Measurements from ENCODE around the gene SMTNL2. TPM values are rescaled to one million over a fixed set of nuclear protein-coding genes. Genes with fewer than 3 reads are reported as not detected.
A peak's percentile ranks its signal among the peaks of the same experiment; 100 is the strongest.

The SMTNL2 gene
- total RNA-seq: 64.8 to 68.2 TPM (median 65.7 TPM) in 3 replicates

DNA sequence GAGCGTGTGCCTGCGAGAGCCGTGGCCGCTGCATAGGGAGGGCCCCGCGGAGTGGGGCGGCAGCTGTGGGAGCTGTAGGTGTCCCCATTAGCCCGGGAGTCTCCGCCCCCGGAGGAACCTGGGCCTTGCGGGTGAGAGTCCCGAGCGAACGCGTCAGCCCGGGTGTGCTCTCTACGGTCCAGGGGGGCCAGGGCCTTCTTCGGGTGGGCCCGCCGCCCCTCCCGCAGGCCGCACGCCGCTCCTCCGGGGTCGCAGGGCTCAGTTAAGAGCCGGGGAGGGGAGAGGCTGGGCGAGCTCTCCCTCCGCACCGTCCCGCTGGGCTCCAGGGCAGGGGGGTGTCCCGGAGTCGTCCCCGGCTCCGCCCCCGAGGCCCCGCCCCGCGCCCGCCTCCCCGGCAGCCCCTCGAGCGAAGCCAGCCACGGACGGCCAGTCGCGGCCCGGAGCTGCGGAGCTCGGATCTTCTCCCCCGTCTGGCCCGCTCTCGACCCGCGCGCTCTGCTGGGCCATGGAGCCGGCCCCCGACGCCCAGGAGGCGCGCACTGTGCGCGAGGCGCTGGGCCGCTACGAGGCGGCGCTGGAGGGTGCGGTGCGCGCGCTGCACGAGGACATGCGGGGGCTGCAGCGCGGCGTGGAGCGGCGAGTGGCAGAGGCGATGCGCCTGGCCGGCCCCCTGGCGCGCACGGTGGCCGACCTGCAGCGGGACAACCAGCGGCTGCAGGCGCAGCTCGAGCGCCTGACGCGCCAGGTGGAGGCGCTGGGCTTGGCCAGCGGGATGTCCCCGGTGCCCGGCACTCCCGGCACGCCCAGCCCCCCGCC lies at the start of gene SMTNL2:
SMTNL2 (plus strand) TSS at position 429 of the 816 bp plus-strand sequence; CDS start at position 506, 77 bp downstream.
- Mint-ChIP-seq H3K27ac (peak within 1 kb of the TSS; percentile 98), H3K4me3 (peak within 1 kb of the TSS; percentile 90), H3K4me1 (peaks cover 84% of the 10 kb centered on the region), H3K9me3 (no peaks in the 10 kb centered on the region), H3K36me3 (no peaks in the 10 kb centered on the region), H3K27me3 (ENCODE audit: low read depth) (no peaks in the 10 kb centered on the region)
- TF ChIP-seq, protein P1, sequence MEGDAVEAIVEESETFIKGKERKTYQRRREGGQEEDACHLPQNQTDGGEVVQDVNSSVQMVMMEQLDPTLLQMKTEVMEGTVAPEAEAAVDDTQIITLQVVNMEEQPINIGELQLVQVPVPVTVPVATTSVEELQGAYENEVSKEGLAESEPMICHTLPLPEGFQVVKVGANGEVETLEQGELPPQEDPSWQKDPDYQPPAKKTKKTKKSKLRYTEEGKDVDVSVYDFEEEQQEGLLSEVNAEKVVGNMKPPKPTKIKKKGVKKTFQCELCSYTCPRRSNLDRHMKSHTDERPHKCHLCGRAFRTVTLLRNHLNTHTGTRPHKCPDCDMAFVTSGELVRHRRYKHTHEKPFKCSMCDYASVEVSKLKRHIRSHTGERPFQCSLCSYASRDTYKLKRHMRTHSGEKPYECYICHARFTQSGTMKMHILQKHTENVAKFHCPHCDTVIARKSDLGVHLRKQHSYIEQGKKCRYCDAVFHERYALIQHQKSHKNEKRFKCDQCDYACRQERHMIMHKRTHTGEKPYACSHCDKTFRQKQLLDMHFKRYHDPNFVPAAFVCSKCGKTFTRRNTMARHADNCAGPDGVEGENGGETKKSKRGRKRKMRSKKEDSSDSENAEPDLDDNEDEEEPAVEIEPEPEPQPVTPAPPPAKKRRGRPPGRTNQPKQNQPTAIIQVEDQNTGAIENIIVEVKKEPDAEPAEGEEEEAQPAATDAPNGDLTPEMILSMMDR (IDR thresholded peaks at IDR 0.05; ENCODE audit: unreplicated experiment): peak; percentile 7
- DNase-seq (ENCODE audit: low spot score in 2 of 2, unreplicated experiment in 2 of 2): peak; percentile 71 to 79

DNA sequence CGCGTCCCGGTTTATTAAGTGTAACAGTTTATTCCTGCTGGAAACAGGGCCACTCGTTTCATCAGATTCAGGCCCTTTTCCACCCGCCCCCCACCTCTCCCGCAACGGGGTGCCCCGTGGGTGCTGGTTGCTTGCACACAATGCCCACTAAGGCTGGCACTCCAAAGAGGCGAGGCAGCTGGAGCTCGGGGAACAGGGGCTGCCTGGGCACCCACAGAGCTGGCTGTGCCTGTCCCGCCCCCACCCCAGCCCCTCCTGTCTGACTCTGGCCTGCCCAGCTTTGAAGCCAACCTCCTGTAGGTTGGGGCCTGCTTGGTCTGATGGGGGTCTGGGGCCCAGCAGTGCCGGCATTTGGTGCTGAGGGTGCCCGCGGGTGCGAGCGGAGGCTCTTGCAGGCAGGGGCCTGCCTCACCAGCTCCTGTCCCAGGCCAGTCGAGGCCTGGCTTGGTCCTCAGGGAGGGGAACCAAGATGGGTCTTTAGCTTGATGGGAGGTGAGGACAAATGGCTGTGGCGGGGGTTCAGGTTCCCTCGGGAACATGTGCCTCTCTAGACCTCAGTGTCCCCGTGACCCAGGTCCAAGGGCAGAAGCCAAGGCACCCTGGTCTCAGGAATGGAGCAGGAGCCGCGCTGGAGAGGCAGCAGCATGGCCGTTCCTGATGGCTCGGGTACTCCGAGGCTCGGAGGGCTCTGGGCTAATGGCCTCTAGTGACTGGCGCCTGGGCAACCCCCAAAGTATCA lies 49.2 kb upstream of the SMTNL2 start:
- no peak for DNase-seq (ENCODE audit: low spot score in 2 of 2, unreplicated experiment in 2 of 2)
- H3K9me3 Mint-ChIP-seq: no peaks in the 10 kb centered on the region
- H3K27me3 Mint-ChIP-seq (ENCODE audit: low read depth): no peaks in the 10 kb centered on the region
- H3K4me1 Mint-ChIP-seq: peaks cover 10% of the 10 kb centered on the region
- H3K36me3 Mint-ChIP-seq: peaks cover 4% of the 10 kb centered on the region
- TF ChIP-seq, protein P1 (IDR thresholded peaks at IDR 0.05; ENCODE audit: unreplicated experiment): no peak
- H3K27ac Mint-ChIP-seq: peak overlapping the region; percentile 34
- H3K4me3 Mint-ChIP-seq: no peak overlapping the region

DNA sequence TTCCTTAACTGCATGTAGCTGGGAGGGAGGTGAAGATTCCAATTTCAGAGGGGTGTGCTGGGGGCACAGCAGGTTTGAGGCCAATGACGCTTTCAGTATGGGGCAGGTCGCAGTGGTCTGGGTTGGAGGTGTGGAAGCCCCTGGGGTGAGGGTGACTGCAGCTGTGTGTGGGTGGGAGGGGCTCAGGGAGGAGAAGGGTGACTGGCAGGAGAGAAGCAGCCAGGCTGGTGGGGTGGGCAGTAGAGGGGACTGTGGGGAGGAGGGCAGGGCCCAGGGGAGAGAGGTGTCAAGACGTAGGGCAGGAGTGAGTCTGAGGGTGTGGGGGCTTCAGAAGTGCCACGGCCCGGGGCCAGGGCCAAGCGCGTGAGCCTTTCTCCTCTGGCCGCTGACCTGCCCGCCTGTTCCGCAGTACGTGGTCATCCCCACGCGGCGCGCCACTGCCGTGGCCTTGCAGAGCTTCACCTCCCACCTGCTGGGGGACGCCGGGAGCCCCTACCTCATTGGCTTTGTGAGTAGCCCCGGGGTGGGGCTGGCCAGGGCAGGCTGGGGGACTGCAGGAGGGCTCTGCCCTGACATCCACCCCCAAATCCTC lies 48.6 kb upstream of the SMTNL2 start:
- Mint-ChIP-seq H3K27ac (peak overlapping the region; percentile 34), H3K4me3 (peak overlapping the region; percentile 44), H3K36me3 (peaks cover 4% of the 10 kb centered on the region), H3K9me3 (no peaks in the 10 kb centered on the region), H3K27me3 (ENCODE audit: low read depth) (no peaks in the 10 kb centered on the region), H3K4me1 (peaks cover 10% of the 10 kb centered on the region)
- no peak for DNase-seq (ENCODE audit: low spot score in 2 of 2, unreplicated experiment in 2 of 2)
- TF ChIP-seq, protein P1 (IDR thresholded peaks at IDR 0.05; ENCODE audit: unreplicated experiment): no peak

DNA sequence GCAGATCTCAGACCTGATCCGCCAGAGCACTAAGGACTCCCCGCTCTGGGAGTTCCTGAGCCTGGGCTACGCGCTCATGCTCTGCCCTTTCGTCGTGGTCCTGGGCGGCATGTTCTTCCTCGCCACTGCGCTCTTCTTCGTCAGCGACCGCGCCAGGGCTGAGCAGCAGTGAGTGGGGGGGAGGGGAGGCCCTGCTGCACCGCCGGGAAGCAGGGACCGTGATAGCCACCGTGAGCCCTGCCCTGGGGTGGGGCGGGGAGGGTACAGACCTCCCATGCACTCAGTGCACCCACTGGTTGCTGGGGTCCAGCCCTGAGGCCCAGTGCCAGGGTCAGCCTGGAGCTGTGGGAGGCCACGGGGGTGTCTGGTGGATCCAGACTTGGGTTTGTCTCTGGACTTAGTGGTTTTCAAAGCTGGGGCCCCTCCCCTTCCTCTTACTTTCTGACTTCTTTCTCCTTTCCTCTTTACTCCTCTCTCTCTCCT lies 48.0 kb upstream of the SMTNL2 start:
- H3K27ac Mint-ChIP-seq: no peak overlapping the region
- no peaks in the 10 kb centered on the region for H3K27me3 Mint-ChIP-seq (ENCODE audit: low read depth)
- TF ChIP-seq, protein P1 (IDR thresholded peaks at IDR 0.05; ENCODE audit: unreplicated experiment): no peak
- H3K36me3 Mint-ChIP-seq: peaks cover 4% of the 10 kb centered on the region
- DNase-seq (ENCODE audit: low spot score in 2 of 2, unreplicated experiment in 2 of 2): no peak
- H3K4me3 Mint-ChIP-seq: peak overlapping the region; percentile 44
- no peaks in the 10 kb centered on the region for H3K9me3 Mint-ChIP-seq
- peaks cover 6% of the 10 kb centered on the region for H3K4me1 Mint-ChIP-seq

DNA sequence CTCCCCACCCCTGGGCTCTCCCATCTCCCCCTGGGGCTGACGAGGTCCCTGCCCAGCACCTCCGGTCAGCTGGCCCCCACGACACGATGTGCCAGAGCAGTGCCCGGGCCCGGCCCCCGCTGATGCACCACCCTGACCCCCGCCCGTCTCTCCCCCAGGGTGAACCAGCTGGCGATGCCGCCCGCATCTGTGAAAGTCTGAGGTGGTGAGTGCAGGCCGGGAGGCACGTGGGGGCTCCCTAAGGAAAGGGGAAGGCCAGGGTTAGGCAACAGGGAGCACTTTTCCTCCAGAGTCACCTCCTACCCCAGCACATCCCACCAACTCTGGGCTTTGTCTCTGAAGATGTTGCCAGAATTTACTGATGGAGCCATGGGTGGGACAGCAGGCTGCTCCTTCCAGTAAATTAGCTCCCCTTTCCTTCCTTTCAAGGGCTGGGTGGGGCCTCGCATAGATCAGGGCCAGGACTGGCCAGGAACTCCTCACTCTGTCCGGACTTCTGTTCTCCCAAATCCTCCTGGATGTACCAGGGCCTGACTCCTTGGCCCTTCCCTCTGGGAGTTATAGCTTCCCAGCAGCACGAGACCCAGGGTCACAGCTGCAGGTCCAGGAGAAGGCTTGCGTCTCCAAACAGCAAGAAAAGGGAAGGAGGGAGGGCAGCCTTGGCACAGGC lies 47.5 kb upstream of the SMTNL2 start:
- Mint-ChIP-seq H3K9me3 (no peaks in the 10 kb centered on the region), H3K27me3 (ENCODE audit: low read depth) (no peaks in the 10 kb centered on the region), H3K4me1 (peaks cover 6% of the 10 kb centered on the region), H3K27ac (no peak overlapping the region), H3K4me3 (no peak overlapping the region), H3K36me3 (peaks cover 4% of the 10 kb centered on the region)
- no peak for DNase-seq (ENCODE audit: low spot score in 2 of 2, unreplicated experiment in 2 of 2)
- TF ChIP-seq, protein P1 (IDR thresholded peaks at IDR 0.05; ENCODE audit: unreplicated experiment): no peak
